Measurements from ENCODE around the gene RDH8. TPM values are rescaled to one million over a fixed set of nuclear protein-coding genes. Genes with fewer than 3 reads are reported as not detected.

RDH8 gene
- total and polyA plus RNA-seq, 2 of the 4 experiments (the other 2 are of a cell fraction): 0.18 TPM; not detected in 1

- H3K79me1 ChIP-seq (ENCODE audit: low read depth in 1 of 2, low read length in 2 of 2): no peaks in the 10 kb centered on the region
- H3K14ac ChIP-seq (replicated peaks; ENCODE audit: low read depth, low read length): no peak overlapping the region
- no peak overlapping the region for H3K56ac ChIP-seq (ENCODE audit: extremely low read depth, insufficient read depth, low read length)
- no peak overlapping the region for H4K5ac ChIP-seq (ENCODE audit: low read depth, low read length)
- no peak overlapping the region for H4K91ac ChIP-seq (ENCODE audit: insufficient read depth, low read depth, low read length)
- H3K18ac ChIP-seq (ENCODE audit: low read depth, low read length): no peak overlapping the region
- H4K8ac ChIP-seq (ENCODE audit: low read depth in 2 of 2, low read length in 2 of 2): no peak overlapping the region
- DNase-seq: no peak
- H3K4ac ChIP-seq (ENCODE audit: low read depth, low read length): no peak overlapping the region
- no peak overlapping the region for H3K4me3 ChIP-seq (ENCODE audit: insufficient read depth, low read depth, low read length)
- 84% methylated on average over 5 of the region's 8 CpGs; no CpG with 5 or more reads in 1 of the 2 experiments for WGBS, 2 experiments (ENCODE audit: extremely low coverage in 2 of 2, insufficient read length in 1 of 2)
- POLR2A ChIA-PET (ENCODE audit: unreplicated experiment): no interaction called here
- H3K9ac ChIP-seq (ENCODE audit: low read depth, low read length): no peak overlapping the region
- intact Hi-C loops (cut with micrococcal nuclease) (no loop called here), in situ Hi-C loops (cut with MboI; ENCODE audit: low sequenced_read_pairs) (no loop called here), dilution Hi-C loops (cut with HindIII; ENCODE audit: low sequenced_read_pairs, unreplicated experiment) (no loop called here)
- H4K20me1 ChIP-seq (ENCODE audit: insufficient read depth, low read length): no peaks in the 10 kb centered on the region
- H3K23ac ChIP-seq (ENCODE audit: low read depth, low read length): no peak overlapping the region
- H2AK9ac ChIP-seq (replicated peaks; ENCODE audit: low read depth, low read length, poor library complexity): no peak overlapping the region
- H2BK15ac ChIP-seq (ENCODE audit: low read depth, low read length): no peak overlapping the region
- H3K9me3 ChIP-seq (ENCODE audit: control insufficient read depth, insufficient read depth, low read length): no peaks in the 10 kb centered on the region
- no peak overlapping the region for H2BK5ac ChIP-seq (ENCODE audit: low read depth, low read length, poor library complexity, severe bottlenecking)
- no TSS peak for BruUV-seq (replicated peaks)
- TF ChIP-seq SMC3 (IDR thresholded peaks at IDR 0.05; ENCODE audit: low read depth, low read length) (no peak), FOS (IDR thresholded peaks at IDR 0.05; ENCODE audit: low read depth, low read length) (no peak), CEBPB (IDR thresholded peaks at IDR 0.05; ENCODE audit: low read depth, low read length) (no peak)
- no peak overlapping the region for H3K27ac ChIP-seq (ENCODE audit: insufficient read depth, low read length)
- CTCF ChIA-PET: no interaction called here
- H3K4me2 ChIP-seq (ENCODE audit: low read depth, low read length): no peak overlapping the region
- no peak for ATAC-seq (ENCODE audit: low read depth)
- no peak overlapping the region for H2BK120ac ChIP-seq (ENCODE audit: low read depth, low read length)
- H3K36me3 ChIP-seq (ENCODE audit: control insufficient read depth, insufficient read depth, low read length): peaks cover 3% of the 10 kb centered on the region; the same call in 1 of the 2 replicates
- H2AK5ac ChIP-seq (ENCODE audit: low read depth, low read length): no peak overlapping the region
- peaks cover 4% of the 10 kb centered on the region; the same call in 1 of the 2 replicates for H3K9me1 ChIP-seq (ENCODE audit: insufficient read depth, low read length)
- no peaks in the 10 kb centered on the region for H3K27me3 ChIP-seq (ENCODE audit: control insufficient read depth, insufficient read depth, low read length)
- H2AFZ ChIP-seq (replicated peaks; ENCODE audit: low read length, poor library complexity): no peak overlapping the region
- H2BK20ac ChIP-seq (ENCODE audit: low read depth, low read length): no peak overlapping the region
- peaks cover 1% of the 10 kb centered on the region; the same call in 1 of the 2 replicates for H3K4me1 ChIP-seq (ENCODE audit: control insufficient read depth, insufficient read depth, low read length)
These were observed 31.6 kb upstream of the RDH8 start for GRCh38 chr19:9981406-9982260.
